ENCODE data around the gene FBXO24.
"Not testable (repeated sequence)": the region's sequence is repeated elsewhere in the genome, so short reads cannot be mapped to it uniquely, and the experiment has no call there.

Gene FBXO24

GRCh38 chr7:100564405-100564804 lies 21.7 kb upstream of the FBXO24 start:
- peak overlapping the region in 1 of 2 donors; percentile 24 for H3K27ac Mint-ChIP-seq
- H3K4me3 Mint-ChIP-seq; H3K9me3 Mint-ChIP-seq; ATAC-seq (replicated peaks); H3K27me3 Mint-ChIP-seq; DNase-seq: not testable (repeated sequence)
- H3K4me1 Mint-ChIP-seq (ENCODE audit: low read depth in 2 of 2), result peaks cover 23 to 26% of the 10 kb centered on the region in 2 donors
- peaks cover 51% of the 10 kb centered on the region for H3K36me3 Mint-ChIP-seq (ENCODE audit: insufficient read depth)

DNA sequence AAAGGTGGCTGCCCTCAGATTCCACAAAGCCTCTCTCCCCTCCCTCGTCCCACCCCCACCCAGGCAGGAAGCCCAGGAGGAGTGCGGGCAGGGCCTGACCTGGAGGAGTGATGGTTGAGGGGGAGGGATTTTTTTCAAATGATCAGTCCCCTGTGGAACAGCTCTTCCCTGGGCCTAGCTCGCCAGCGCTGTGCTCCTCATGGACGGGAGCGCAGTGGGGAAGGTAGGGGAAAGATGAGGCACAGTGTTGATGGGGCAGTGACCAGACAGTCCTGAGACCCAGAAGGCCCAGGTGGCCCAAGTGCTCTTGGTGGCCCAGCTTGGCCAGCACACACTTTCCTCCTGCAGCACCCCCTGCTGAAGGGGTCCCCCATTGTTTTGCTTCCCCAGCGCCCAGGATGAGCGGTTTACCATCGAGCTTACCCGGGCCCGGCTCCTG lies 21.0 kb upstream of the FBXO24 start:
- ATAC-seq (replicated peaks) (no peak), DNase-seq (no peak)
- no peak overlapping the region for H3K4me3 Mint-ChIP-seq
- no peaks in the 10 kb centered on the region for H3K27me3 Mint-ChIP-seq
- H3K27ac Mint-ChIP-seq, result peak overlapping the region in 1 of 2 donors; percentile 24
- H3K9me3 Mint-ChIP-seq, result no peaks in the 10 kb centered on the region
- H3K36me3 Mint-ChIP-seq (ENCODE audit: insufficient read depth), result peaks cover 49% of the 10 kb centered on the region
- peaks cover 22 to 26% of the 10 kb centered on the region in 2 donors for H3K4me1 Mint-ChIP-seq (ENCODE audit: low read depth in 2 of 2)

DNA sequence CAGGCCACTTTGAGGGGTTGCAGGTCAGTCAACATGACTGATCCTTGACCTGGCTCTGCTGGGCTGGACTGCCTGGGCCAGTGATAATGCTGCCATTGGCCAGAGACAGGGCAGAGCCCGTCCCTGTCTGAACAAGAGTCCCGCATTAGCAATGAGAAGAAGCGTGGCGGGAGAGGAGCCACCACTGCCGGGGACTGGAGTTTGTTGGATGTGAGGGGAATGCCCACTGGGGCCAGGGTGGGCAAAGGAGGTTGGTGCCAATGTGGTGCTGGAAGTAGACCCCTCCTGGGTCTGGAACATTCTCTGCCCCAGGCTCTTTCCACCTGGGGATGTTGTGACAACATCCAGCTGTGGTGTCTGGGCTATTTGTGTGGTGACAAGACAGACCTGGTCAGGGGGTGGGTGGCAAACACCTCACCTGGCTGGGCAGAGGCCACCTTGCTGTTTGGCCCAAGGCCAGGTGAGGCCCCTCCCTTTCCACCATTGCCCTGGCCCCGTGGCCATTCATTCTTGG lies 20.1 kb upstream of the FBXO24 start:
- H3K27ac Mint-ChIP-seq, result no peak overlapping the region
- peaks cover 58% of the 10 kb centered on the region for H3K36me3 Mint-ChIP-seq (ENCODE audit: insufficient read depth)
- H3K9me3 Mint-ChIP-seq, result no peaks in the 10 kb centered on the region
- H3K27me3 Mint-ChIP-seq, result no peaks in the 10 kb centered on the region
- ATAC-seq (replicated peaks), result no peak
- no peak for DNase-seq
- H3K4me3 Mint-ChIP-seq, result no peak overlapping the region
- peaks cover 22 to 26% of the 10 kb centered on the region in 2 donors for H3K4me1 Mint-ChIP-seq (ENCODE audit: low read depth in 2 of 2)

DNA sequence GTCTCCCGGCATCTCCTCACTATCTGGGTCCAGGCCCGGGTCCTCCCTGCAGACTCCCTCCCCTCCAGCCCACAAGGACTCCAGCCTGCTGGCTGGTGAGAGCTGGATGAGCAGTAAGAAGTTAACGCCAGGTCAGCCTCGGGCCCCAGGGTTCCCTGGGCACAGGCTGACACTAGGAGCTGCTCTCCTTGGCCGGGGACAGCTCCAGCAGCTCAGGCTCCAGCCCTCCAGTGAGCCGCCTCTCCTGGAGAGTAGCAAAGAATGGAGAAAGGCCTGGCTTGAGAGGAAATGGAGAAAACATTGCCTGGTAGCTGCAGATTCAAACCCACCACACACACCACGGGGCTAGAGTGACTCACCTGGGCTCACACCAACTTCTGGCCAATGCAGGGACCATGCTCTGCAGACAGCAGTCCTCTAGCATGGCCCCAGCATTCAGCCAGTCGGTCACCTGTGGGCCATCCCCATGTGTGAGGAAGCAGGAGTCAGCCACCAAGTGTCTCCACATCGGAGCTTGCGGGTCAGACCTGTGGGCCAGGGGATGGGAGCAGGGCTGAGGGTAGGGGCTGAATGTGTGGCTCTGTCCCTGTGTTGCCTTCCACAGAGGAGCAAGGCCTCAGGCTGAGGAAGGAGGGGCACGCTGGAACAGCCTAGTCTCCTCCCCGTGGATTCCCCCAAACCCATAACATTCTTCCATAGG lies 18.9 kb upstream of the FBXO24 start:
- ATAC-seq (replicated peaks) (no peak), DNase-seq (no peak)
- peaks cover 26 to 31% of the 10 kb centered on the region in 2 donors for H3K4me1 Mint-ChIP-seq (ENCODE audit: low read depth in 2 of 2)
- H3K9me3 Mint-ChIP-seq, result no peaks in the 10 kb centered on the region
- H3K27ac Mint-ChIP-seq, result peak overlapping the region; percentile 10 to 49
- H3K4me3 Mint-ChIP-seq, result no peak overlapping the region
- H3K27me3 Mint-ChIP-seq, result no peaks in the 10 kb centered on the region
- H3K36me3 Mint-ChIP-seq (ENCODE audit: insufficient read depth), result peaks cover 56% of the 10 kb centered on the region

DNA sequence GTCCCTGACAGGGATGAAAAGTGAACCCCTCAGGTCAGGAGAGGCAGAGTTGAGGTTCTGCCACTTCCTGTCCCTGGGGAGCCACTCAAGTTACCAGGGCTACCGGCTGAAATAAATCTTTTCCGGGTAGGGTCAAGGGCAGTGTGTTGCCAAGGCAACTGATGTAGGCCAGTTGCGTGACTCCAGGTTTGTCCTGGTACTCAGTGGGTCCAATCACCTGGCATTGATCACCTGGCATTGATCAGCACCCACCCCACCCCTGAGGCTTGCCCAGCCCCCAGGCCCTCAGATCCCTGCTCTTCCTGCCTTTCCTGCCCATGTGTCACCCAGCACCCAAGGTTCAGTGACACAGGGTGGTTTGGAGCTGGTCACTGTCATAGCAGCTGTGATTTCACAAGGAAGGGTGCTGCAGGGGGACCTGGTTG lies 18.4 kb upstream of the FBXO24 start:
- Mint-ChIP-seq H3K27ac (peak overlapping the region in 1 of 2 donors; percentile 49), H3K27me3 (no peaks in the 10 kb centered on the region), H3K9me3 (no peaks in the 10 kb centered on the region), H3K4me3 (no peak overlapping the region), H3K36me3 (ENCODE audit: insufficient read depth) (peaks cover 56% of the 10 kb centered on the region), H3K4me1 (ENCODE audit: low read depth in 2 of 2) (peaks cover 26 to 32% of the 10 kb centered on the region in 2 donors)
- ATAC-seq (replicated peaks) (no peak), DNase-seq (no peak)

DNA sequence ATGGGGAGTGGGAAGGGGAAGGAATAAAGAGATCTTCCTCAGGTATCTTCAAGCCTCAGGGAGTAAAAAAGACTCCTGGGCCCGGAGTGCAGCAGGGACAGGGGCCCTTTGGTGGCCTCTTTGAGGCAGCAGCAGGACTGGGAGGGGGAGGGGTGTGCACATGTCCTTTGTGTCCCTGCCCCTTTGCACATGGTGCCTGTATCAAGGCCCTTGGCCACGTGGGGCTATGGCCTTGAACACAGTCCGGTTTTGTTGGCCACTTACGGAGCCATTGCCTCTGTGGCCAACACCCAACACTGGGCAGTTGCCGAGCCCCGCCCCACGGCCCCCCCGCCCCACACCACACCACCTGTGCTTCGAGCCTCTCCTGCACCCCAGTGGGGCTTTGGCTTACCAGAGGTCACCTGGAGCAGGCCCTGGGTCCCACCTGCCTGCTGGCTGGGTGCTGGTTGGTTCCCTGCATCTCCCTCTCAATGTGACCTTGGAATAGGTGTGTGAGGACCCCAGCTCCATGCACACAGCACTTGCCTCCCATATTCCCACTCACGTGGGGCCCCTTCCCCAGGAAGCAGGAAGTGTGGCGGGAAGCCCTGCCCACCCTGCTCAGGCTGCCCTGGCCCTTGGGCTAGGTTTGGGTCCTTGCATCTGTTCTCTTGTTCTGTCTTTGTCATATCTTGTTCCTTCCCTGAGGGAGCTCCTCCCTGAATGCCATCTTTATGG lies 17.8 kb upstream of the FBXO24 start:
- no peaks in the 10 kb centered on the region for H3K9me3 Mint-ChIP-seq
- peaks cover 59% of the 10 kb centered on the region for H3K36me3 Mint-ChIP-seq (ENCODE audit: insufficient read depth)
- no peak for DNase-seq
- no peaks in the 10 kb centered on the region for H3K27me3 Mint-ChIP-seq
- no peak overlapping the region for H3K4me3 Mint-ChIP-seq
- peak overlapping the region; percentile 42 to 49 for H3K27ac Mint-ChIP-seq
- H3K4me1 Mint-ChIP-seq (ENCODE audit: low read depth in 2 of 2), result peaks cover 28 to 32% of the 10 kb centered on the region in 2 donors
- no peak for ATAC-seq (replicated peaks)

DNA sequence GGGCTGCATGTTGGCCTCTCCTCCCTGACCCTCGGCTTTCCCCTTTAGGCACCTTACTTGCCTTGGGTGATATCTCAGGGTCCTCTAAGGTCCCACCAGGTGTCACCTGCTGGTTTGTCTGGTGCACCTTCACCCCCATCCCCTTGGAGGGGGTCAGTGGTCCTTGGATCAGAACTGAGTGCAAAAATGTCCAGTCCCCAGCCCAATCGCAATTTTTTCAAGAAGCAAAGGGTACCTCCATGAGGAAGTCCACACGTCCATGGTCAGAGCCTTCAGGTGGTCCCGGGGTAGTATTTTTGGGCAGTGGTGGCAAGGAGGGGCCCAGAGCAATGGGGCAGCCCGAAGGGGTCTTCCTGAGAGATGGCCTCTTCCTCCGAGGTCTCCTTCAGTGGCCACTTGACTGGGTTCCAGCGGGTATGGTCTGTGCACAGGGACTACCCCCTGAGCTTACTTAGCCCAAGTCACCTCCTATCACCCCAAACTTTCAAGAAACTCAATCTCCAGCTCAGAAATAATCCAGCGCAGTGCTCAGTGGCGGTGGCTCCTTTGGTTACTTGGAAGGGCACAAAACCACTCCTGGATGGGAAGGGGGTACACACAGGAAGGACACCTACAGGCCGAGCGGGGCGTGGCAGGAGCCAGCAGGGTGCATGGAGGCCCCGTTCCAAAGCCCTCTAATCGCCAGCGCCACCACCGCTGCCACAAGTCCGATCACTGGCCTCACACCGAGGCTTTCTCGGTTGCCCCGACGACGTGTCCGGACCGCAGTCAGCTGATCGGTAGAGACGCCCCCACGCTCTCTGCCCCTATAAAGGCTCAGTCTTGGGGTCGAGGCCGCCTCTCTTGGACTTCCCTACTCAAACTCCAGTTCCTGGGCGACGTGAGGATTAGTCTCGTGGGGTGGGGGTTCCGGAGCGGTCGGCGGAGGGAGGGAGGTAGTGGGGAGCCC lies 17.0 kb upstream of the FBXO24 start:
- no peaks in the 10 kb centered on the region for H3K9me3 Mint-ChIP-seq
- peaks cover 56% of the 10 kb centered on the region for H3K36me3 Mint-ChIP-seq (ENCODE audit: insufficient read depth)
- no peaks in the 10 kb centered on the region for H3K27me3 Mint-ChIP-seq
- DNase-seq (peak; percentile 38 to 48 (median 40)), ATAC-seq (replicated peaks) (peak; percentile 26)
- H3K4me3 Mint-ChIP-seq, result peak overlapping the region; percentile 56 to 71
- peaks cover 22 to 26% of the 10 kb centered on the region in 2 donors for H3K4me1 Mint-ChIP-seq (ENCODE audit: low read depth in 2 of 2)
- peak overlapping the region; percentile 21 to 42 for H3K27ac Mint-ChIP-seq

- DNase-seq, result no peak
- H3K36me3 Mint-ChIP-seq (ENCODE audit: insufficient read depth), result peaks cover 47% of the 10 kb centered on the region
- peak overlapping the region in 1 of 2 donors; percentile 71 for H3K4me3 Mint-ChIP-seq
- no peaks in the 10 kb centered on the region for H3K9me3 Mint-ChIP-seq
- peak overlapping the region; percentile 31 to 86 for H3K27ac Mint-ChIP-seq
- H3K4me1 Mint-ChIP-seq (ENCODE audit: low read depth in 2 of 2), result peaks cover 22 to 23% of the 10 kb centered on the region in 2 donors
- ATAC-seq (replicated peaks), result no peak
- no peaks in the 10 kb centered on the region for H3K27me3 Mint-ChIP-seq
Measured at GRCh38 chr7:100570954-100571828, 14.9 kb upstream of the FBXO24 start.

DNA sequence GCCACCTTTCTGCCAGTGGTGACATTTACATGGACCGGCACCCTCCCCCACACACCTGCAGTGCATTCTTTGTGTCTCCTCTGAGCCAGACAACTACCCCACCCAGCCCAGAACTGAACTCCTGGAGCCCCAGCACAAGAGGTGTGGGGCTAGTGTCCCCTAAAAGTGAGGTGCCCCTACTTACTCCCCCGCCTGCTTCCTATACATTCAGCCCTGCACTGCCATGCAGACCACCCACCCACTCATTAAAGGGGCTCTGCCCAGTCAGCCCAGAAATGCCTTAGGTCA lies 14.4 kb upstream of the FBXO24 start:
- no peak for ATAC-seq (replicated peaks)

GRCh38 chr7:100572281-100572948 lies 13.7 kb upstream of the FBXO24 start:
- Mint-ChIP-seq H3K4me1 (ENCODE audit: low read depth in 2 of 2) (peaks cover 22 to 23% of the 10 kb centered on the region in 2 donors), H3K36me3 (ENCODE audit: insufficient read depth) (peaks cover 38% of the 10 kb centered on the region), H3K27ac (peak overlapping the region; percentile 31 to 80), H3K9me3 (no peaks in the 10 kb centered on the region), H3K27me3 (no peaks in the 10 kb centered on the region), H3K4me3 (peak overlapping the region in 1 of 2 donors; percentile 17)
- ATAC-seq (replicated peaks) (no peak), DNase-seq (no peak)

More for the DNA sequence above, 14.4 kb upstream of the FBXO24 start:
- peaks cover 22 to 23% of the 10 kb centered on the region in 2 donors for H3K4me1 Mint-ChIP-seq (ENCODE audit: low read depth in 2 of 2)
- H3K4me3 Mint-ChIP-seq, result peak overlapping the region in 1 of 2 donors; percentile 17
- H3K27me3 Mint-ChIP-seq, result no peaks in the 10 kb centered on the region
- DNase-seq, result no peak
- H3K36me3 Mint-ChIP-seq (ENCODE audit: insufficient read depth), result peaks cover 41% of the 10 kb centered on the region
- H3K27ac Mint-ChIP-seq, result peak overlapping the region; percentile 31 to 80
- H3K9me3 Mint-ChIP-seq, result no peaks in the 10 kb centered on the region

GRCh38 chr7:100572949-100573675 lies 13.0 kb upstream of the FBXO24 start:
- peaks cover 37% of the 10 kb centered on the region for H3K36me3 Mint-ChIP-seq (ENCODE audit: insufficient read depth)
- H3K4me3 Mint-ChIP-seq, result no peak overlapping the region
- peaks cover 17% of the 10 kb centered on the region in 2 donors for H3K4me1 Mint-ChIP-seq (ENCODE audit: low read depth in 2 of 2)
- peak overlapping the region in 1 of 2 donors; percentile 80 for H3K27ac Mint-ChIP-seq
- H3K9me3 Mint-ChIP-seq, result no peaks in the 10 kb centered on the region
- no peak for DNase-seq
- no peaks in the 10 kb centered on the region for H3K27me3 Mint-ChIP-seq
- ATAC-seq (replicated peaks), result no peak

Measured in effector memory CD8-positive, alpha-beta T cell (primary cell).